HG02852 (cell line): ENCODE data around the gene L1TD1.
"Not testable (repeated sequence)": the region's sequence is repeated elsewhere in the genome, so short reads cannot be mapped to it uniquely, and the experiment has no call there.

Experiments
- ATAC-seq: cut with Tn5 transposase; IDR thresholded peaks from one replicate; pipeline ENCODE4 v1.9.1; 2021; ENCODE audit warnings: mild to moderate bottlenecking, moderate library complexity; ENCODE audit not compliant: unreplicated experiment

Gene L1TD1

DNA sequence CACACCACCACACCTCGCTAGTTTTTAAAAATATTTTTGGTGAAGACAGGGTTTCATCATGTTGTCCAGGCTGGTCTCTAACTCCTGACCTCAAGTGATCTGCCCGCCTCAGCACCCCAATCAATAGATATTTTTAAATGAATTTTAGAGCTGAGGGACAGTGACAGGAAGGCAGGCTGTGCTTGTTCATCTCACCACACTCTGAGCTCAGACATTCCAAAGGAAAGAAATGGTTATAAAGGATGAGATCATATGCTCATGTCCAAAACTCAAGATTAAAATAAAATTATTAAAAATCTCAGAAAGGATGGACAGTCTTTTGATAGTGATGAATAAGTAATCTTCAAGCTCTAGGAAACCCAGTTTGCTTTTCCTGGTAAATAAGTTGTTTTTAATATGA, 40.9 kb downstream of the L1TD1 start:
- no peak for ATAC-seq

DNA sequence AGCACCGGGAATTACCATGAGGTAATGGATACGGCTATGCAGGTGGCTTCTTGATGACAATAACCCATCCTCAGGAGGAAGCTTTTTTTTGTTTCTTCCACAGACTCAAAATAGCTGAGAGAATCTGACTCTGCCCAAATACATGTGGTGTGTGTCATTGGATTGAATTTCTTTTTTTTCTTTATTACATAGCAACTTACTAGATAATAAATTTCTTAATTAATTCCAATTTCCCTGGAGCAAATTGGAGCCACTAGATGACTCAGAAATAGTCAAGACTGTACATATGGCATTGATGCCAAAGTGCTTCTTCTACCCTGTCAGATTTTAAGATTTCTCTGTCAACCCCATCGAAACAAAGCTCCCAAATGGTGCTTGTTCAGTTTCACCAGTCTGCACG, 42.7 kb downstream of the L1TD1 start:
- no peak for ATAC-seq

DNA sequence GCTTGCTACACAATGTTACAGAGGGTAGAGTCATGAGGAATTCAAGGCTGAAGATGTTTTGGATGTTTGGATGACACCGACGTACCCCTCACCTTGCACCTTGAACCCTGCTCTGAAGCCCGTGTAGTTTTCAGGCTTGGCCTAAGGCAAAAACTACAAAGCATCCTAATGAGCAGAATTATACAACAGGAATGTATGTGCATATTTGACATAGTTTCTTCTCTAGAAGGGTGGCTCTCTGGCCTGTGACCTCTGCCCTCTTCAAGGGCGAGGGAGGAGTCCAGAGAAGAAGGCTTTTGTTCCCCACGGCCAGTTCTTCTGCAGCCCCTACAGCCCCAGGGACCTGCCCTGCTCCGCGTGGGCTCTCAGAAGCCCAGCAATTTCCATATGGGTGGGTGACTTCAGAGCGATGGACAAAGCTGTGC, 43.3 kb downstream of the L1TD1 start:
- ATAC-seq = no peak

DNA sequence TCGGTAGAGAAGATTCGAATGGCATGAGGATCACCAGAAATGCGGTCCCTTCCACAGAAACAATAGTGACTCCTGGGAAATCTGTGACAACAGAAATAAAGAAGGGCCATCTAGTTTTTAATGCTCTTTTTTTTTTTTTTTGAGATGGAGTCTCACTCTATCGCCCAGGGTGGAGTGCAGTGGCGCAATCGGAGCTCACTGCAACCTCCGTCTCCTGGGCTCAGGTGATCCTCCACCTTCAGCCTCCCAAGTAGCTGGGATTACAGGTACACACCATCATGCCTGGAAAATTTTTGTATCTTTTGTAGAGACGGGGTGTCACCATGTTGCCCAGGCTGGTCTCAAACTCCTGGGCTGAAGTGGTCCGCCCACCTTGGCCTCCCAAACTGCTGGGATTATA, 43.9 kb downstream of the L1TD1 start:
- ATAC-seq = no peak

DNA sequence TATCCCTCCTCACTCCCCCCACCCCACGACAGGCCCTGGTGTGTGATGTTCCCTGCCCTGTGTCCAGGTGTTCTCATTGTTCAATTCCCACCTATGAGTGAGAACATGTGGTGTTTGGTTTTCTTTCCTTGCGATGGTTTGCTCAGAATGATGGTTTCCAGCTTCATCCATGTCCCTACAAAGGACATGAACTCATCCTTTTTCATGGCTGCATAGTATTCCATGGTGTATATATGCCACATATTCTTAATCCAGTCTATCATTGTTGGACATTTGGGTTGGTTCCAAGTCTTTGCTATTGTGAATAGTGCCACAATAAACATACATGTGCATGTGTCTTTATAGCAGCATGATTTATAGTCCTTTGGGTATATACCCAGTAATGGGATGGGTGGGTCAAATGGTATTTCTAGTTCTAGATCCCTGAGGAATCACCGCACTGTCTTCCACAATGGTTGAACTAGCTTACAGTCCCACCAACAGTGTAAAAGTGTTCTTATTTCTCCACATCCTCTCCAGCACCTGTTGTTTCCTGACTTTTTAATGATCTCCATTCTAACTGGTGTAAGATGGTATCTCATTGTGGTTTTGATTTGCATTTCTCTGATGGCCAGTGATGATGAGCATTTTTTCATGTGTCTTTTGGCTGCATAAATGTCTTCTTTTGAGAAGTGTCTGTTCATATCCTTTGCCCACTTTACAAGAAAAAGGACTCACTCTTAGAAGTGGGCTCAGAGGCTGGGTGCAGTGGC, 45.2 kb downstream of the L1TD1 start:
- not testable (repeated sequence) for ATAC-seq

DNA sequence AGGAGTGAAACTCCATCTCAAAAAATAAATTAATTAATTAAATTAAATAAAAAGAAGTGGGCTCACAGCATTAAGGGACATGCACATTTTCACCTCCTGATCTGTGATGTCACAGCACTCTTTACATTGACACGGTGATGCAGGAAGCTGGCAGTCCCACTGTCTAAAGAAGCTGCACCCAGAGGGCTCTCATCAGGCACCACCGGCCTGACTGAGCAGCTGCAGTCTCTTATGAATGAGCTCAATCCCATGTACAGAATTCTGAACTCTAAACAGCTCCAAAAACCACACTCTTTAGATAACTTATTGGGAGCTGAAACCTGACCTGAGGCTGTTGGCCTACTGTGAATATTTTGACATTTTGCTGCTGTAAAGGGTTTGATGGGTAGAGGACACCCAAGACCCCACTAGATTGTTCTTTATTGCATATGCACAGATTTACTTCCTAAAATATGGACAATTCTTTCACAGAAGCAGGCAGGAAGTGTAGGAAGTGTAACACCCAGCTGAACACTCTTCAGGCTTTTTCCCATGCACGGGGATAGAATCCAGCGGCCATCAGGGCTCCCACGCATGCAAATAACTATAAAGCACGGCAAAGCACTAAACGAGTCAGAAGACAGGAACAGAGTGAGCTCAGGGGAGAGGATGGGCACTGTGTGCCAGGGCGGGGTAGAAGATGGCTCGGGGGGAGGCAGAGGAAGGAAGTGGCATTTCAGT, 46.2 kb downstream of the L1TD1 start:
- ATAC-seq = no peak

DNA sequence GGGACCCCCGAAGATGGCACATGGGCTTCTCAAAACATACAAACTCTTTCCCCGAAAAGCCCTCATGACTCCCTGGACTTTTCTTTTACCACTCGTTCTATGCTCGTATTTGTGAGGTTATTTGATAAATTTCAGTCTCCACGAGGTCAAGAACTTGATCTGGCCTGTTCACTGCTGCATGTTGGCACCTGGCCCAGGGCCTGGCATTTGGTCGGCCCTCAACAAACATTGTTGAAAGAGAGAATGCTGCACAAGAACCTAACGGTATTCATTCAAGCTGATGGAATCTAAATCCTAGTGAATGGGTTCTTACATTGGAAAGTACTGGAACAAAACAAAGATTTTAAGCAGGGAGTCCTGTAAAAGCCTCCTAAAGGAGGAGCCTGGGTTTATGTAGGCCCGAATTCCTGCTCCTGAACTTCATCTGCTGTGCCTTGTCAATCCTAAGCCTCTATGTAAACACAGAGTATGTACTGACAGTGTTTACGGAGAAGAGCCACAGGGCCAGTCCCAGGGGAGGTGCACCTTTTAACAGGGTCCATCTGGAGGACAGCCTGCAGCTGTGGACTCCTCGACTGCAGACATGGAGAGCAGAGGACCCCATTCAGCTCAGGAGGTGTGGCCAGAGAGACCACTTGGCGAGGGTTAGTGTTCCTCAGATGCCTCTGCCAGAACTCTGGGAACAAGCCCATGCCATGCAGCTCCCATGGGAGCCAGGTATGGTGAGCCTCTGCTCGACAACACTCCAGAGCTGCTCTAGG, 46.9 kb downstream of the L1TD1 start:
- no peak for ATAC-seq

DNA sequence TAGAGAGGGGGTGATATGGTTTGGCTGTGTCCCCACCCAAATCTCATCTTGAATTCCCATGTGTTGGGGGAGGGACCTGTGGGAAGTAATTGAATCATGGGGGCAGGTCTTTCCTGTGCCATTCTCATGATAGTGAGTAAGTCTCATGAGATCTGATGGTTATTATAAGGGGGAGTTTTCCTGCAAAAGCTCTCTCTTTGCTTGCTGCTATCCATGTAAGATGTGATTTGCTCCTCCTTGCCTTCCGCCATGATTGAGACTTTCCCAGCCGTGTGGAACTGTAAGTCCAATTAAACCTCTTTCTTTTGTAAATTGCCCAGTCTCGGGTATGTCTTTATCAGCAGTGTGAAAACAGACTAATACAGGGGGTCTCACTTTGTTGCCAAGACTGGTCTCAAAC, 49.7 kb downstream of the L1TD1 start:
- ATAC-seq = not testable (repeated sequence)

DNA sequence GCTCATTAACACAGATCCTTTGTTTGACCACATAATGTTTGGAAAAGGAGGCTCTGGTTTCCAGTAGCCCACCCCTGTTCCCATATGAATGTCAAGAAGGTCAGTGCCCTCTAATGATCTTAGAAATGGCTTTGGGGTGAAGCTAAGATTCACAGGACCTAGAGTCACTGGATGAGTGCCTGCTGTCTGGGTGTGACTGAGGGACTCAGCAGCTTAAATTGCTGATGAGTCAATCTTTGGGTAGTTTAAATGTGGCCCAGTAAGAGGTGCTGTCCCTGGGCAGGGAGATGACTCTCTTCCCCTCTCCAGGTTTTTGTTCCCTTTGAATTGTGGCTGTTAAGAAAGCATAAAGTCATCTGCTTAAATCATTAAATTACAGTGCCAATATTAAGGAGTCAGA, 50.6 kb downstream of the L1TD1 start:
- ATAC-seq = no peak

DNA sequence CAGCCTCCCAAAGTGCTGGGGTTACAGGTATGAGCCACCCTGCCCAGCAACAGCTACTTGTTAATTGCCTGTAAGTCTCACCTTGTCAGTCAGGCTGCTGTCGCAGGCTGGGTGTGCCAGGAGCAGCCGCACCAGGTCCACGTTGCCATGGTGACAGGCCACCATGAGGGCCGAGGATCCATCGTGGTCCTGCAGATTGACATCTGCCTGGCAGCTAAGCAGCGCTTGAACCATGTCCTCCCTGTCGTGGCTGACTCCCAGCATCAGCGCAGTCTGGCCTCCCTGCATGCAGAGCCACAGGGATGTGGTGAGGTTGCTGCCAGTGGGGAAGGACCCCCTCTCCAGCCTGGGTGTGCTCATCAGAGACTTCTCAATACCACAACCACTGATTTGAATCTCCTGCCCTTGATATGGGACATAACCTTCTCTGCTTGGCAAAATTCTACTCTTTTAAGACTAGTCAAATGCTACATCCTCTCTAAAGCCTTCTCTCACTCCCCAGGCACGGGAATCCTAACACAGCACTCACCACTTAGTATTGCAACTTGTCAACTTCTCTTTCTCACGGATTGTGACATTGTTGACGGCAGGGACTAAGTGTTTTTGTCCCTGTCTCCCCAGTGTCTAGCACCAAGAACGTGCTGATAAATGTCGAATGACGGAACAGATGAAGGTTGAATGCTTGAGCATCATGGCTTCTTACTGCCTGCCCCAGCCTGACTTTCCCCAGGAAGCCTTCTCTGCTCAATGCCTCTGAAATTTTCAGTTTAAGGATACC, 52.9 kb downstream of the L1TD1 start:
- ATAC-seq = no peak

DNA sequence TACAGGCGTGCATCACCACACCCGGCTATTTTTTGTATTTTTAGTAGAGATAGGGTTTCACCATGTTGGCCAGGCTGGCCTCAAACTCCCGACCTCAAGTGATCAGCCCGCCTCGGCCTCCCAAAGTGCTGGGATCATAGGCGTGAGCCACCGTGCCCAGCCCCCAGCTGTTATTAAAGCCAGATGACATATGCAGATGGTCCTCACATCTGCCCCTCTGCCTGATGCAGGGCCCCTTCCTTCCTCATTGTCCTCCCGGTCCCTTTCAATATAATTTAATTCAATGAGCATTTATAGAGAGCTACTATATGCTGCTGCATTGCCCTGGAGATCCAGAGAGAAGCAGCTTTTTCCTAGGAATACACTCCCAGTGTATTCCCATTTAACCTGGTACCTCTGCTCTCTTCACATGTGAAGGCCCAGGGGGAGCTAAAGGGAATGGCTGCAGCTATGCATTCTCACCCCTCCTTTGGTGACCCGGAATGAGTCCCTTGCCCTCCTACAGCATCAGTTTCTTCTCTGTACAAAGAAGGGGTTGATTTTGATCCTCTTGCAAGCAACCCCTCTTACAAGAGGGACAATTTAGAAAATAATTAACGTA, 55.6 kb downstream of the L1TD1 start:
- no peak for ATAC-seq

DNA sequence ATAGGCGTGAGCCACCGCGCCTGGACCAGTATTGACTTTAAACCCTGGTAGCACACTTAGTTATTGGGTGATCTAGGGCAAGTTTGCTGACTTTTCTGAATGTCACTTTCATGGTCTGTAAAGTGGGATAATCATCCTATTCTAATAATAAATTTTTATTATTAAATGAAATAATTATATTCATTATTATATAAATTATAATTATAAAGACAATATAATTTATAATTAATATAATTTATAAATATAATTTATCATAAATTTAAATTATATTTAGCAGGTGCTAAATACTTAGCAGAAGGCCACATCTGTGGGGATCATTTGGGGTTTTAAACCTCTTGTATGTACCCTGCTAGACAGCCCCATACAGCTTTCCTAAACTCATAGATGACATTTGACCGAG, 64.9 kb downstream of the L1TD1 start:
- ATAC-seq = no peak

DNA sequence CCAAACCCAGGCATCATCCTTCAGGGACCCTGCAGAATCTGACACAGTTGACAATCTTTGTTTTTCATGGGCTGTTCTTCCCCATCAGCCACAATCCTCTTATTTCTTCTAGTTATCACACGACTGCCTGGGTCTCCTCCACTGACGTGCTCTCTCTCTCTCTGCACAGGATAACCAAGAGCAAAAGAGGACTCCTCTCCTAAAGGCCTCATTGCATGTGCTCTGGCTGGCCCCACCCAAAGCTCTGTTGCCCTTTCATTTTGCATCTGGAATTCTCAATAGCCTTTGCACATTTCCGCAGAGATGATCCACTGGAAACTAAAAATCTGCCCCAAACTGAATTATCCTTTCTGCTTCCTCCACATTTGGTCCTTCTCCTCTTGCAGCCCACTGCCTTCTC, 66.0 kb downstream of the L1TD1 start:
- ATAC-seq = no peak
